NAMALWA (cell line): Measurements from ENCODE around the gene OR2T29.
"Not testable (repeated sequence)": the region's sequence is repeated elsewhere in the genome, so short reads cannot be mapped to it uniquely, and the experiment has no call there.

Experiments
- DNase-seq: peaks from one replicate; pipeline ENCODE4 v3.0.0-alpha.2; 2015; ENCODE audit warnings: low spot score

OR2T29 gene

GRCh38 chr1:248510217-248510616 lies 52.4 kb downstream of the OR2T29 start:
- not testable (repeated sequence) for DNase-seq

- not testable (repeated sequence) for DNase-seq
These were observed 54.8 kb downstream of the OR2T29 start, which contains the start of gene OR2G6 for GRCh38 chr1:248507773-248508172. Gene OR2G6, plus strand, starts transcription at chr1:248508073. Its CDS starts 13,574 bp downstream, at chr1:248521647.
